ENCODE measurements around the gene SOX4.

The SOX4 gene

GRCh38 chr6:21588481-21589351 is 4.8 kb upstream of the SOX4 start (continued):
- no peak for TF ChIP-seq ZNF654 (tag by site-specific recombination; IDR thresholded peaks at IDR 0.05; ENCODE audit: low read depth)
- no peak for TF ChIP-seq WT1 (tag by site-specific recombination; IDR thresholded peaks at IDR 0.05)
- no peak for TF ChIP-seq TSHZ1 (tag by site-specific recombination; IDR thresholded peaks at IDR 0.05; ENCODE audit: borderline replicate concordance)
- TF ChIP-seq ZBTB49 (tag by site-specific recombination; IDR thresholded peaks at IDR 0.05; ENCODE audit: low read depth) = no peak
- TF ChIP-seq ZBTB7A (tag by site-specific recombination; IDR thresholded peaks at IDR 0.05; ENCODE audit: low read depth) = no peak
- no peak for TF ChIP-seq ZNF121 (tag by site-specific recombination; IDR thresholded peaks at IDR 0.05)
- no peak for TF ChIP-seq ZNF830 (tag by site-specific recombination; IDR thresholded peaks at IDR 0.05; ENCODE audit: low read depth)
- TF ChIP-seq ZNF707 (tag by site-specific recombination; IDR thresholded peaks at IDR 0.05) = no peak
- TF ChIP-seq PRDM1 (tag by site-specific recombination; IDR thresholded peaks at IDR 0.05) = peak; percentile 88; the same call in 1 of the 2 replicates
- peak; percentile 88 for TF ChIP-seq ZBTB8A (tag by site-specific recombination; IDR thresholded peaks at IDR 0.05)
- no peak for TF ChIP-seq ZNF354C (tag by site-specific recombination; IDR thresholded peaks at IDR 0.05; ENCODE audit: borderline replicate concordance, low read depth)
- peak; percentile 15; the same call in 1 of the 2 replicates for TF ChIP-seq REST (tag by site-specific recombination; IDR thresholded peaks at IDR 0.05)
- no peak for TF ChIP-seq ZNF544 (tag by site-specific recombination; IDR thresholded peaks at IDR 0.05)
- TF ChIP-seq ZNF701 (tag by site-specific recombination; IDR thresholded peaks at IDR 0.05) = no peak
- TF ChIP-seq ZSCAN16 (tag by site-specific recombination; IDR thresholded peaks at IDR 0.05) = no peak
- peak; percentile 84 for TF ChIP-seq ZBTB26 (tag by site-specific recombination; optimal IDR thresholded peaks at IDR 0.05)
- TF ChIP-seq OSR2 (tag by site-specific recombination; IDR thresholded peaks at IDR 0.05) = peak; percentile 51; the same call in 1 of the 2 replicates
- 0 out of 2 replicates have a peak, but pooled peaks have one; percentile 52 for TF ChIP-seq ZNF610 (tag by site-specific recombination; IDR thresholded peaks at IDR 0.05; ENCODE audit: borderline replicate concordance)
- TF ChIP-seq ZNF704 (tag by site-specific recombination; IDR thresholded peaks at IDR 0.05) = no peak
- no peak for TF ChIP-seq MEIS1 (CRISPR knock-in tag; IDR thresholded peaks at IDR 0.05; ENCODE audit: borderline replicate concordance)
- no peak; the same call in 1 of the 2 replicates for TF ChIP-seq GLIS2 (tag by site-specific recombination; IDR thresholded peaks at IDR 0.05)
- TF ChIP-seq FEZF1 (tag by site-specific recombination; IDR thresholded peaks at IDR 0.05) = no peak; the same call in 1 of the 2 replicates
- TF ChIP-seq TRIM28 (IDR thresholded peaks at IDR 0.05; ENCODE audit: borderline replicate concordance, low read length) = no peak
- no peak for TF ChIP-seq BCL6B (tag by site-specific recombination; IDR thresholded peaks at IDR 0.05)
- TF ChIP-seq ZNF169 (tag by site-specific recombination; IDR thresholded peaks at IDR 0.05) = no peak
- no peak for TF ChIP-seq MYNN (tag by site-specific recombination; IDR thresholded peaks at IDR 0.05; ENCODE audit: borderline replicate concordance)
